K562 treated with DMSO at 1 percent for 24 hours (cell line): ENCODE data around the gene TMEM174. TPM values are rescaled to one million over a fixed set of nuclear protein-coding genes. Genes with fewer than 3 reads are reported as not detected.

Experiments used
- total RNA-seq: library from RNA; unstranded; fragments of 300-600 nt; gene quantifications from 2 replicates; pipeline ENCODE4 v1.2.3, GENCODE V29; 2022; ENCODE audit warnings: low read depth; ENCODE audit not compliant: insufficient read depth

The TMEM174 gene, protein sequence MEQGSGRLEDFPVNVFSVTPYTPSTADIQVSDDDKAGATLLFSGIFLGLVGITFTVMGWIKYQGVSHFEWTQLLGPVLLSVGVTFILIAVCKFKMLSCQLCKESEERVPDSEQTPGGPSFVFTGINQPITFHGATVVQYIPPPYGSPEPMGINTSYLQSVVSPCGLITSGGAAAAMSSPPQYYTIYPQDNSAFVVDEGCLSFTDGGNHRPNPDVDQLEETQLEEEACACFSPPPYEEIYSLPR
- not detected in 2 replicates for total RNA-seq

DNA sequence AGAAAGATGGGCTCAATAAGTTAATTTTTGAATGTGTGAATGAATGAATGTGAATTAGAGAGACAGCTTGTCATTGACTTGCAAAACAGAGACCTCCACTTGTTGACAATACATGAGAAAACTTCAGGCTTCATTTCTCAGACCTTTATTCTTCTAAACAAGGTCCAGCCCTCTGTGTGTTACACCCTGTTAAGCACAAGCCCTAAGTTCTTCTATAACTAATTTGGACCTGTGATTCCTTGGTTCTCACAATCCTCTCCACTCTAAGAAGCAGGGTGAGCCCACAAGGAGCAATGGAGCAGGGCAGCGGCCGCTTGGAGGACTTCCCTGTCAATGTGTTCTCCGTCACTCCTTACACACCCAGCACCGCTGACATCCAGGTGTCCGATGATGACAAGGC, at the start of gene TMEM174:
TSS of gene TMEM174 (plus strand) at position 243 of the 400 bp plus-strand sequence. CDS start at position 294, 51 bp downstream.

Other genes starting within 250 kb of the TMEM174 start
- 4.8 and 12.7 TPM in 2 replicates for gene FCHO2, start 217.2 kb upstream of the TMEM174 start, total RNA-seq
- gene TMEM171, start 52.6 kb upstream of the TMEM174 start, total RNA-seq, result not detected in 2 replicates